Vagina (tissue), 2 donors: ENCODE data around the gene ZNF831. TPM values are rescaled to one million over a fixed set of nuclear protein-coding genes. Genes with fewer than 3 reads are reported as not detected.

Experiments
- DNase-seq, 2 donors: peaks; one replicate each; pipeline ENCODE4 v3.0.0-alpha.2; 2017; ENCODE audit errors: extremely low spot score in 2 of 2
- H3K27ac ChIP-seq: fragments of 200-600 bp; sonication (generic); one replicate; pipeline ENCODE4 v1.5.1; 2019
- H3K27me3 ChIP-seq: fragments of 200-600 bp; sonication (generic); one replicate; pipeline ENCODE4 v1.5.1; 2019
- H3K36me3 ChIP-seq, 2 donors: fragments of 200-600 bp; sonication (generic); one replicate each; pipeline ENCODE4 v1.5.1; 2017 to 2019
- H3K4me1 ChIP-seq: fragments of 200-600 bp; sonication (generic); one replicate; pipeline ENCODE4 v1.5.1; 2019
- H3K4me3 ChIP-seq, 2 donors: fragments of 200-600 bp; sonication (generic); 1 replicate in 1 of 2; 2 replicates in 1 of 2; pipeline ENCODE4 v1.5.1; 2016 to 2019
- H3K9me3 ChIP-seq: fragments of 200-600 bp; sonication (generic); one replicate; pipeline ENCODE4 v1.5.1; 2019
- POLR2A ChIP-seq, 2 donors: fragments of 450-650 bp; IDR thresholded peaks; one replicate each; pipeline ENCODE4 v1.6.1; 2017; ENCODE audit warnings: antibody characterized with exemption in 2 of 2, mild to moderate bottlenecking in 2 of 2, moderate library complexity in 2 of 2
- POLR2AphosphoS5 ChIP-seq, 2 donors: sonication (generic); formaldehyde crosslinking; IDR thresholded peaks; one replicate each; pipeline ENCODE4 v1.9.0; 2017; ENCODE audit warnings: antibody characterized with exemption in 2 of 2, mild to moderate bottlenecking in 2 of 2, low read depth in 1 of 2; ENCODE audit not compliant: insufficient read depth in 1 of 2
- intact Hi-C: fragments of 100-400 bp; cut with DNase I; formaldehyde crosslinking; loops from one replicate; pipeline ENCODE4 v1.15.1; 2023
- total RNA-seq: library from RNA; depleted of rRNA; stranded (reverse); fragments of >200 nt; gene quantifications from one replicate; pipeline ENCODE4 v1.2.3, GENCODE V29; 2016
- TF ChIP-seq, protein P1 (sequence below), 3 experiments: fragments of 450-650 bp in 2 of 3; fragments of 200-600 bp in 1 of 3; sonication (generic) in 1 of 3; IDR thresholded peaks; one replicate each; pipeline ENCODE4 v1.5.1; 2017 to 2019; ENCODE audit warnings: antibody characterized with exemption in 3 of 3, mild to moderate bottlenecking in 2 of 3, moderate library complexity in 2 of 3

Gene ZNF831
- total RNA-seq, 1 donor from 2014 or later = 2.2 TPM

DNA sequence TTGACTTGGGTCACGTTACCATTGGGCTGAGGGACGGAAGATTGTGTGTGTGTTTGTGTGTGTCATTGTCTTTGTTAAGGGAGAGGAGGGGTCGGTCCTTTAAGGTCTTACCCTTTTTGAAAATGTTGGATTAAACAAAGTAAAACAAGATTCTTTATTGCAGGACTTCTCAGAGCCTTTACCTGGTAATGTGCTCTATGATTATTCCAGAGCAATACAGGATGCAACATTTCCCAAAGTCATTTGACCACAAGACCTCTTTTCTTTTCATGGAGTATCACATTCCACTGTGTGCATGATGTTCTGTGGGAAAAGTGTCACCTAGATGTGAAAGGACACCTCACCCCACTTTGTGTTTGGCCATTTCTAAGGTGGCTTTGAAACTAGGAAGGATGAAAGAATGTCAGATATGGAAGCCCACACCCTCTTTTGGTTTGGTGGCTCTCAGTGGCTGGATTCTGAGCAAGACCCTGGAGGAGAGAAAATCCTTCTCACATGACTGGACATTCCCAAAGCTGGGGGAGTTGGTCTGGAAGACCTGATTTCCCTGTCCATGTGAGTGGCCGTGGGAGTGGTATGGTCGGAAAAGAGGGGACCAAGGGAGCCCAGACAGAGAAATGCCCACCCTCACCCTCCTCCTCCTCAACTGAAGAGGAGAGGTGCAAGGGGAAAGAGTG is 18.2 kb upstream of the ZNF831 start:
- peak in 1 of 2 donors; percentile 49 for DNase-seq
- no peaks in the 10 kb centered on the region for H3K36me3 ChIP-seq
- peak overlapping the region; percentile 25 for H3K27ac ChIP-seq

DNA sequence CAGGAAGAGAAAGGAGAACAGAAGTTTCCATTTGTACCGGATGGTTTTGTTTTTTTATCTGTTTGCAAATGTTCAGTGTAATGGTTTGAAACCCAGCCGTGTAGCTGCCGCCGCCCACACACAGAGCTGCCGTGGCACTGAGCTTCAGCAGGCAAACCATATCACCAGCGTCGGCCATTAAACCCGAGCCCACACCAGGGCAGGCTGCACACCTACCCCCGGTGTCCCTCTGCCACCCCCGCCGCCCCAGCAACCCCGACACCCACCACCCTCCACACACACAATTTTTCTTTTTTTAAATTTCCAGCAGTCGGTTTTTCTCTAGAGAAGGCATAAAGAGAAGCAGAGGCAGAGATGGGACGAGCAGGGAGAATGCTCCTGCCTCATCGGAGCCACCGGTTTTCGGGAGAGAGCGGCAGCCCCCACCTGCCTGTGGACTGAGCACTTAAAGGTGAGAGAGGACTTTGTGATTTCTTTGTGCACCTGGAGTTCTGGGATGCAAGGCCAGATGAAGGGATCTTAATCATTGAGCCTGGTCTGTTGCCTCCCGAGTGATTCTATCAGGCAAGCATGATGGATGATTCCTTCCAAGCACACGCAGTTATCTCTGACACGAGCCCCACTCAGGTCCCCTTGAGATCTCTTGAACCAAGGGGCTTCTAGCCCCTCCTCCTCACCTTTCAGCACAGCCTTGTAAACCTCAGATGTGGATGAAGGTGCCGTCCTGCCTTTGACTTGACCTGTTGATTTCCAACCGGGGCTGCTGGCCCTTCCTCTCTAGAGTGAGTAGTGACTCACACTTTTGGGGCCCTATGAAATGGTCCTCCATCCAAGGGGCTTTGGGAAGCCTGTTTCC is 17.5 kb upstream of the ZNF831 start:
- peak overlapping the region; percentile 25 for H3K27ac ChIP-seq
- peak overlapping the region; percentile 8 to 14 for H3K4me3 ChIP-seq
- H3K9me3 ChIP-seq = no peaks in the 10 kb centered on the region
- no peaks in the 10 kb centered on the region for H3K36me3 ChIP-seq
- no peaks in the 10 kb centered on the region for H3K27me3 ChIP-seq
- intact Hi-C loops = no loop called here
- peaks cover 40% of the 10 kb centered on the region for H3K4me1 ChIP-seq
- peak in 1 of 2 donors; percentile 77 for DNase-seq
- TF ChIP-seq, protein P1, sequence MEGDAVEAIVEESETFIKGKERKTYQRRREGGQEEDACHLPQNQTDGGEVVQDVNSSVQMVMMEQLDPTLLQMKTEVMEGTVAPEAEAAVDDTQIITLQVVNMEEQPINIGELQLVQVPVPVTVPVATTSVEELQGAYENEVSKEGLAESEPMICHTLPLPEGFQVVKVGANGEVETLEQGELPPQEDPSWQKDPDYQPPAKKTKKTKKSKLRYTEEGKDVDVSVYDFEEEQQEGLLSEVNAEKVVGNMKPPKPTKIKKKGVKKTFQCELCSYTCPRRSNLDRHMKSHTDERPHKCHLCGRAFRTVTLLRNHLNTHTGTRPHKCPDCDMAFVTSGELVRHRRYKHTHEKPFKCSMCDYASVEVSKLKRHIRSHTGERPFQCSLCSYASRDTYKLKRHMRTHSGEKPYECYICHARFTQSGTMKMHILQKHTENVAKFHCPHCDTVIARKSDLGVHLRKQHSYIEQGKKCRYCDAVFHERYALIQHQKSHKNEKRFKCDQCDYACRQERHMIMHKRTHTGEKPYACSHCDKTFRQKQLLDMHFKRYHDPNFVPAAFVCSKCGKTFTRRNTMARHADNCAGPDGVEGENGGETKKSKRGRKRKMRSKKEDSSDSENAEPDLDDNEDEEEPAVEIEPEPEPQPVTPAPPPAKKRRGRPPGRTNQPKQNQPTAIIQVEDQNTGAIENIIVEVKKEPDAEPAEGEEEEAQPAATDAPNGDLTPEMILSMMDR (IDR thresholded peaks at IDR 0.05) = no peak
- TF ChIP-seq POLR2AphosphoS5 (IDR thresholded peaks at IDR 0.05; ENCODE audit: insufficient read depth in 1 of 2, low read depth in 1 of 2) (no peak), POLR2A (IDR thresholded peaks at IDR 0.05) (no peak)

More for the DNA sequence above, 18.2 kb upstream of the ZNF831 start:
- TF ChIP-seq, protein P1 (IDR thresholded peaks at IDR 0.05) = no peak
- no peak for TF ChIP-seq POLR2AphosphoS5 (IDR thresholded peaks at IDR 0.05; ENCODE audit: insufficient read depth in 1 of 2, low read depth in 1 of 2)
- TF ChIP-seq POLR2A (IDR thresholded peaks at IDR 0.05) = no peak
- Histone ChIP-seq H3K4me1 (peaks cover 32% of the 10 kb centered on the region), H3K9me3 (no peaks in the 10 kb centered on the region), H3K4me3 (no peak overlapping the region), H3K27me3 (no peaks in the 10 kb centered on the region)
- intact Hi-C loops = no loop called here

DNA sequence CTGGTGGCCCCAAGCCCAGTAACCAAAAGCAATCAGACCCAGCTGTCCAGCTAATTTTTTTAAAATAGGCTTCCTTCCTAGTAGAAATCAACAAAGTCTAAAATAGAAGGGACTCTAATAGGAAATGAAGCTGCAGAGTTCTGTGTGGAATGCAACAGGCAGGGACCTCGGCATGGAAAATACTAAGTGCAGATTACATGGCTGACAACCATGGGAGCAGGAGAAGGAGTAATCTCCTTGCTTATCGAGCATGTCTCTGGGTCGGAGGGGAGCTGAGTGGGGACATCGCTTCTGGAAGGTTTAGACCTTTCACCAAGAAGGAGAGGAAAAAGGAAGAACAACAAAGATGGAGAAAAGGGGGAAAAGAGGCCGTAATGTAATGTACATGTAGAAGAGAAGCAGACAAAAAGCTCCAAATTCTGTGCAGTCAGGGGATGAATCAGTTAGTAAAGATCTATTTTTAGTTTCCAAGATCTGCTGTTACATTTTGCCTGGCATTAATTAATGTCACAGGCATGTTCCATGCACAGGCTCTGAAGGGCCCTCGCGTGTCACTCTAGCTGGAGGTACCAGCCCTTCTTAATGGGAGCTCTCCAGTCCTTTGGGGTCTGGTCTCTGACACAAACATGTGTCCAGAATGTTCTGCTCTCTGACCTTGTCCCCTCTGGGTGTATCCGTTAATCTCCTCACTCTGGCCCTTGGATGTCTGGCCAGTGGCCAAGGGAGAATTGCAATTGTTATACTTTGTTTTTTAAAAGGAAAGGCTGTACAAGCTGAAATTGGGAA is 16.6 kb upstream of the ZNF831 start:
- Histone ChIP-seq H3K27ac (peak overlapping the region; percentile 25), H3K36me3 (no peaks in the 10 kb centered on the region), H3K4me3 (peak overlapping the region; percentile 1 to 14), H3K4me1 (peaks cover 48% of the 10 kb centered on the region), H3K27me3 (no peaks in the 10 kb centered on the region), H3K9me3 (no peaks in the 10 kb centered on the region)
- TF ChIP-seq, protein P1 (IDR thresholded peaks at IDR 0.05) = no peak
- TF ChIP-seq POLR2A (IDR thresholded peaks at IDR 0.05) (no peak), POLR2AphosphoS5 (IDR thresholded peaks at IDR 0.05; ENCODE audit: insufficient read depth in 1 of 2, low read depth in 1 of 2) (no peak)
- peak in 1 of 2 donors; percentile 55 for DNase-seq
- intact Hi-C loops = no loop called here

DNA sequence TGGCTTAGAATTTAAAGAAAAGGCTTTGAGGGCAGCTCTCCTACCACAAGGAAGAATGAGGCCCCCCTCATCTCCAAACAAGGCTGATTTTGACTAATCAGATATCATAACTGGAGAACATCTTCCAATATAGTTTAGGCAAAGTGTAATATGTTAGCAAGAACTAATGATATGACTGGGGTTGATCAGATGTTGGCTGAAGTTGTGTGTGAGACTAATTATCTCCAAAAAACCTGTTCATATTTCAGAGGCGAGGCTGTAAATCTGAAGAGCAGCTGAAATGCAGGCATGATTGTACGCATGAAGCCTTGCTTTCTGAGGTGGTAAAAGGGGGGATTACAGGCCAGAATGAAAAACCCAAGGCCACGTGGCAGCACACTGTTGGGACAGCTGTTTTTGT is 16.0 kb upstream of the ZNF831 start:
- Histone ChIP-seq H3K27me3 (no peaks in the 10 kb centered on the region), H3K36me3 (no peaks in the 10 kb centered on the region), H3K4me1 (peaks cover 54% of the 10 kb centered on the region), H3K9me3 (no peaks in the 10 kb centered on the region), H3K27ac (peak overlapping the region; percentile 25), H3K4me3 (no peak overlapping the region)
- peak in 1 of 2 donors; percentile 34 for DNase-seq
- intact Hi-C loops = no loop called here
- TF ChIP-seq POLR2A (IDR thresholded peaks at IDR 0.05) (no peak), POLR2AphosphoS5 (IDR thresholded peaks at IDR 0.05; ENCODE audit: insufficient read depth in 1 of 2, low read depth in 1 of 2) (no peak)
- TF ChIP-seq, protein P1 (IDR thresholded peaks at IDR 0.05) = no peak
